H1 (cell line): ENCODE data around the gene MED29.

Experiments
- BRCA1 ChIP-seq: IDR thresholded peaks from 2 replicates; pipeline ENCODE4 v1.6.1; 2012; ENCODE audit warnings: low read depth, low read length, improper control_type of control experiment
- KDM1A ChIP-seq: fragments of 200-600, 300-600 bp; sonication (generic); IDR thresholded peaks from 2 replicates; pipeline ENCODE4 v1.7.1; 2016; ENCODE audit warnings: mild to moderate bottlenecking, low read length, borderline replicate concordance
- SP1 ChIP-seq: IDR thresholded peaks from 2 replicates; pipeline ENCODE4 v1.6.1; 2011; ENCODE audit warnings: low read depth, low read length
- ZNF274 ChIP-seq: IDR thresholded peaks from 2 replicates; pipeline ENCODE4 v1.7.0; 2012; ENCODE audit warnings: low read length, borderline replicate concordance; ENCODE audit errors: extremely low read depth
- TF ChIP-seq, protein P1 (sequence below), 3 experiments: IDR thresholded peaks; 1 replicate in 2 of 3; 2 replicates in 1 of 3; pipeline versions ENCODE4 v1.5.1 to v1.6.1; 2011; ENCODE audit warnings: low read length in 3 of 3, mild to moderate bottlenecking in 3 of 3, inconsistent platforms in 2 of 3, low read depth in 1 of 3, moderate library complexity in 1 of 3; ENCODE audit not compliant: insufficient read depth in 1 of 3; ENCODE audit errors: control extremely low read depth in 1 of 3
- TF ChIP-seq, protein P2 (sequence below): IDR thresholded peaks from 2 replicates; pipeline ENCODE4 v1.6.1; 2011; ENCODE audit warnings: low read depth, mild to moderate bottlenecking, low read length; ENCODE audit not compliant: insufficient read depth
- TF ChIP-seq, protein P3 (sequence below): fragments of 300-600 bp; sonication (generic); IDR thresholded peaks from 2 replicates; pipeline ENCODE4 v1.7.1; 2012; ENCODE audit warnings: low read length, moderate library complexity, mild to moderate bottlenecking, inconsistent platforms; ENCODE audit not compliant: insufficient replicate concordance

DNA sequence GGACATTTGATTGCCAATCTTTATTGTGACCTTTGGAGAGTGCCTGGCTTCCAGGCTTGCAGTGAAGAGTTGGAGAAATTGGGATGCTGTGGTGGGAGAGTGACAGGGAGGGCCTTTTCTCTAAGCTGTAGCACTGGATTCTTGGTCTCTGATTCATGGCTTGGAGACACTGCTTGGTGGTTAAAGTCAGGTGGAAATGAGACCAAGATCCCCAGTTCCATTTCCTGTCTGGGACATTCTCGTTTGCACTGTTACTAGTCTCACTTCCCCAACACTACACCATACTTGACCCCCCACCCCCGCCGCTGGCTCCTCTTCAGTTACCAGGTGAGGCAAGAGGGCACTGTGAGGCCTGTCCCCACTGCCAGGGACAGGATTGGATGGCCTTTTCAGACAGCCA lies 57.1 kb downstream of the MED29 start:
- TF ChIP-seq, protein P1, sequence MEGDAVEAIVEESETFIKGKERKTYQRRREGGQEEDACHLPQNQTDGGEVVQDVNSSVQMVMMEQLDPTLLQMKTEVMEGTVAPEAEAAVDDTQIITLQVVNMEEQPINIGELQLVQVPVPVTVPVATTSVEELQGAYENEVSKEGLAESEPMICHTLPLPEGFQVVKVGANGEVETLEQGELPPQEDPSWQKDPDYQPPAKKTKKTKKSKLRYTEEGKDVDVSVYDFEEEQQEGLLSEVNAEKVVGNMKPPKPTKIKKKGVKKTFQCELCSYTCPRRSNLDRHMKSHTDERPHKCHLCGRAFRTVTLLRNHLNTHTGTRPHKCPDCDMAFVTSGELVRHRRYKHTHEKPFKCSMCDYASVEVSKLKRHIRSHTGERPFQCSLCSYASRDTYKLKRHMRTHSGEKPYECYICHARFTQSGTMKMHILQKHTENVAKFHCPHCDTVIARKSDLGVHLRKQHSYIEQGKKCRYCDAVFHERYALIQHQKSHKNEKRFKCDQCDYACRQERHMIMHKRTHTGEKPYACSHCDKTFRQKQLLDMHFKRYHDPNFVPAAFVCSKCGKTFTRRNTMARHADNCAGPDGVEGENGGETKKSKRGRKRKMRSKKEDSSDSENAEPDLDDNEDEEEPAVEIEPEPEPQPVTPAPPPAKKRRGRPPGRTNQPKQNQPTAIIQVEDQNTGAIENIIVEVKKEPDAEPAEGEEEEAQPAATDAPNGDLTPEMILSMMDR (IDR thresholded peaks at IDR 0.05; ENCODE audit: control extremely low read depth in 1 of 3, insufficient read depth in 1 of 3, low read depth in 1 of 3, low read length in 3 of 3) = no peak
- TF ChIP-seq, protein P2, sequence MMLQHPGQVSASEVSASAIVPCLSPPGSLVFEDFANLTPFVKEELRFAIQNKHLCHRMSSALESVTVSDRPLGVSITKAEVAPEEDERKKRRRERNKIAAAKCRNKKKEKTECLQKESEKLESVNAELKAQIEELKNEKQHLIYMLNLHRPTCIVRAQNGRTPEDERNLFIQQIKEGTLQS = no peak
- TF ChIP-seq SP1 (no peak), KDM1A (no peak), ZNF274 (no peak), BRCA1 (no peak)
- TF ChIP-seq, protein P3, sequence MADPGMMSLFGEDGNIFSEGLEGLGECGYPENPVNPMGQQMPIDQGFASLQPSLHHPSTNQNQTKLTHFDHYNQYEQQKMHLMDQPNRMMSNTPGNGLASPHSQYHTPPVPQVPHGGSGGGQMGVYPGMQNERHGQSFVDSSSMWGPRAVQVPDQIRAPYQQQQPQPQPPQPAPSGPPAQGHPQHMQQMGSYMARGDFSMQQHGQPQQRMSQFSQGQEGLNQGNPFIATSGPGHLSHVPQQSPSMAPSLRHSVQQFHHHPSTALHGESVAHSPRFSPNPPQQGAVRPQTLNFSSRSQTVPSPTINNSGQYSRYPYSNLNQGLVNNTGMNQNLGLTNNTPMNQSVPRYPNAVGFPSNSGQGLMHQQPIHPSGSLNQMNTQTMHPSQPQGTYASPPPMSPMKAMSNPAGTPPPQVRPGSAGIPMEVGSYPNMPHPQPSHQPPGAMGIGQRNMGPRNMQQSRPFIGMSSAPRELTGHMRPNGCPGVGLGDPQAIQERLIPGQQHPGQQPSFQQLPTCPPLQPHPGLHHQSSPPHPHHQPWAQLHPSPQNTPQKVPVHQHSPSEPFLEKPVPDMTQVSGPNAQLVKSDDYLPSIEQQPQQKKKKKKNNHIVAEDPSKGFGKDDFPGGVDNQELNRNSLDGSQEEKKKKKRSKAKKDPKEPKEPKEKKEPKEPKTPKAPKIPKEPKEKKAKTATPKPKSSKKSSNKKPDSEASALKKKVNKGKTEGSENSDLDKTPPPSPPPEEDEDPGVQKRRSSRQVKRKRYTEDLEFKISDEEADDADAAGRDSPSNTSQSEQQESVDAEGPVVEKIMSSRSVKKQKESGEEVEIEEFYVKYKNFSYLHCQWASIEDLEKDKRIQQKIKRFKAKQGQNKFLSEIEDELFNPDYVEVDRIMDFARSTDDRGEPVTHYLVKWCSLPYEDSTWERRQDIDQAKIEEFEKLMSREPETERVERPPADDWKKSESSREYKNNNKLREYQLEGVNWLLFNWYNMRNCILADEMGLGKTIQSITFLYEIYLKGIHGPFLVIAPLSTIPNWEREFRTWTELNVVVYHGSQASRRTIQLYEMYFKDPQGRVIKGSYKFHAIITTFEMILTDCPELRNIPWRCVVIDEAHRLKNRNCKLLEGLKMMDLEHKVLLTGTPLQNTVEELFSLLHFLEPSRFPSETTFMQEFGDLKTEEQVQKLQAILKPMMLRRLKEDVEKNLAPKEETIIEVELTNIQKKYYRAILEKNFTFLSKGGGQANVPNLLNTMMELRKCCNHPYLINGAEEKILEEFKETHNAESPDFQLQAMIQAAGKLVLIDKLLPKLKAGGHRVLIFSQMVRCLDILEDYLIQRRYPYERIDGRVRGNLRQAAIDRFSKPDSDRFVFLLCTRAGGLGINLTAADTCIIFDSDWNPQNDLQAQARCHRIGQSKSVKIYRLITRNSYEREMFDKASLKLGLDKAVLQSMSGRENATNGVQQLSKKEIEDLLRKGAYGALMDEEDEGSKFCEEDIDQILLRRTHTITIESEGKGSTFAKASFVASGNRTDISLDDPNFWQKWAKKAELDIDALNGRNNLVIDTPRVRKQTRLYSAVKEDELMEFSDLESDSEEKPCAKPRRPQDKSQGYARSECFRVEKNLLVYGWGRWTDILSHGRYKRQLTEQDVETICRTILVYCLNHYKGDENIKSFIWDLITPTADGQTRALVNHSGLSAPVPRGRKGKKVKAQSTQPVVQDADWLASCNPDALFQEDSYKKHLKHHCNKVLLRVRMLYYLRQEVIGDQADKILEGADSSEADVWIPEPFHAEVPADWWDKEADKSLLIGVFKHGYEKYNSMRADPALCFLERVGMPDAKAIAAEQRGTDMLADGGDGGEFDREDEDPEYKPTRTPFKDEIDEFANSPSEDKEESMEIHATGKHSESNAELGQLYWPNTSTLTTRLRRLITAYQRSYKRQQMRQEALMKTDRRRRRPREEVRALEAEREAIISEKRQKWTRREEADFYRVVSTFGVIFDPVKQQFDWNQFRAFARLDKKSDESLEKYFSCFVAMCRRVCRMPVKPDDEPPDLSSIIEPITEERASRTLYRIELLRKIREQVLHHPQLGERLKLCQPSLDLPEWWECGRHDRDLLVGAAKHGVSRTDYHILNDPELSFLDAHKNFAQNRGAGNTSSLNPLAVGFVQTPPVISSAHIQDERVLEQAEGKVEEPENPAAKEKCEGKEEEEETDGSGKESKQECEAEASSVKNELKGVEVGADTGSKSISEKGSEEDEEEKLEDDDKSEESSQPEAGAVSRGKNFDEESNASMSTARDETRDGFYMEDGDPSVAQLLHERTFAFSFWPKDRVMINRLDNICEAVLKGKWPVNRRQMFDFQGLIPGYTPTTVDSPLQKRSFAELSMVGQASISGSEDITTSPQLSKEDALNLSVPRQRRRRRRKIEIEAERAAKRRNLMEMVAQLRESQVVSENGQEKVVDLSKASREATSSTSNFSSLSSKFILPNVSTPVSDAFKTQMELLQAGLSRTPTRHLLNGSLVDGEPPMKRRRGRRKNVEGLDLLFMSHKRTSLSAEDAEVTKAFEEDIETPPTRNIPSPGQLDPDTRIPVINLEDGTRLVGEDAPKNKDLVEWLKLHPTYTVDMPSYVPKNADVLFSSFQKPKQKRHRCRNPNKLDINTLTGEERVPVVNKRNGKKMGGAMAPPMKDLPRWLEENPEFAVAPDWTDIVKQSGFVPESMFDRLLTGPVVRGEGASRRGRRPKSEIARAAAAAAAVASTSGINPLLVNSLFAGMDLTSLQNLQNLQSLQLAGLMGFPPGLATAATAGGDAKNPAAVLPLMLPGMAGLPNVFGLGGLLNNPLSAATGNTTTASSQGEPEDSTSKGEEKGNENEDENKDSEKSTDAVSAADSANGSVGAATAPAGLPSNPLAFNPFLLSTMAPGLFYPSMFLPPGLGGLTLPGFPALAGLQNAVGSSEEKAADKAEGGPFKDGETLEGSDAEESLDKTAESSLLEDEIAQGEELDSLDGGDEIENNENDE = no peak
